ENCODE results near the gene AUNIP.

The AUNIP gene

DNA sequence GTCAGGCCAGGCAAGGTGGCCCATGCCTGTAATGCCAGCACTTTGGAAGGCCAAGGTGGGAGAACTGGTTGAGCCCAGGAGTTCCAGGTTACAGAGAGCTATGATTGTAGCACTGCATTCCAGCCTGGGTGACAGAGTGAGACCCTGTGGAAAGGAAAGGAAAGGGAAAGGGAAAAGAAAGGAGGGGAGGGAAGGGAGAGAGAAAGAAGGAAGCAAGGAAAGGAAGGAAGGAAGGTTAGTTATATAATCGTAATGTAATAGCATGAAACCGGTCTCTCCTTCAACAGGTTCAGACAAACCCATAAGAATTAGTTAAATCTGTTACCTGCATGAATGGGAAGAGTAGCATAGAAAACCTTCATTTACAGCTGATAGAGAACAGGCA lies 17.4 kb upstream of the AUNIP start:
- Histone ChIP-seq H3K4me3 (ENCODE audit: low read depth, low read length) (no peak overlapping the region), H3K9me3 (ENCODE audit: severe bottlenecking) (no peaks in the 10 kb centered on the region), H3K36me3 (no peaks in the 10 kb centered on the region), H3K27ac (no peak overlapping the region), H3K27me3 (ENCODE audit: insufficient read depth, low read depth, severe bottlenecking) (no peaks in the 10 kb centered on the region)
- TF ChIP-seq, protein P1, sequence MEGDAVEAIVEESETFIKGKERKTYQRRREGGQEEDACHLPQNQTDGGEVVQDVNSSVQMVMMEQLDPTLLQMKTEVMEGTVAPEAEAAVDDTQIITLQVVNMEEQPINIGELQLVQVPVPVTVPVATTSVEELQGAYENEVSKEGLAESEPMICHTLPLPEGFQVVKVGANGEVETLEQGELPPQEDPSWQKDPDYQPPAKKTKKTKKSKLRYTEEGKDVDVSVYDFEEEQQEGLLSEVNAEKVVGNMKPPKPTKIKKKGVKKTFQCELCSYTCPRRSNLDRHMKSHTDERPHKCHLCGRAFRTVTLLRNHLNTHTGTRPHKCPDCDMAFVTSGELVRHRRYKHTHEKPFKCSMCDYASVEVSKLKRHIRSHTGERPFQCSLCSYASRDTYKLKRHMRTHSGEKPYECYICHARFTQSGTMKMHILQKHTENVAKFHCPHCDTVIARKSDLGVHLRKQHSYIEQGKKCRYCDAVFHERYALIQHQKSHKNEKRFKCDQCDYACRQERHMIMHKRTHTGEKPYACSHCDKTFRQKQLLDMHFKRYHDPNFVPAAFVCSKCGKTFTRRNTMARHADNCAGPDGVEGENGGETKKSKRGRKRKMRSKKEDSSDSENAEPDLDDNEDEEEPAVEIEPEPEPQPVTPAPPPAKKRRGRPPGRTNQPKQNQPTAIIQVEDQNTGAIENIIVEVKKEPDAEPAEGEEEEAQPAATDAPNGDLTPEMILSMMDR (IDR thresholded peaks at IDR 0.05; ENCODE audit: low read depth, low read length): no peak
- DNase-seq: no peak

GRCh38 chr1:25875856-25876692 lies 16.8 kb upstream of the AUNIP start:
- H3K27ac ChIP-seq: peak overlapping the region; percentile 61
- no peaks in the 10 kb centered on the region for H3K27me3 ChIP-seq (ENCODE audit: insufficient read depth, low read depth, severe bottlenecking)
- TF ChIP-seq, protein P1 (IDR thresholded peaks at IDR 0.05; ENCODE audit: low read depth, low read length): no peak
- no peaks in the 10 kb centered on the region for H3K36me3 ChIP-seq
- H3K4me3 ChIP-seq (ENCODE audit: low read depth, low read length): peak overlapping the region; percentile 56
- DNase-seq: no peak
- no peaks in the 10 kb centered on the region for H3K9me3 ChIP-seq (ENCODE audit: severe bottlenecking)

DNA sequence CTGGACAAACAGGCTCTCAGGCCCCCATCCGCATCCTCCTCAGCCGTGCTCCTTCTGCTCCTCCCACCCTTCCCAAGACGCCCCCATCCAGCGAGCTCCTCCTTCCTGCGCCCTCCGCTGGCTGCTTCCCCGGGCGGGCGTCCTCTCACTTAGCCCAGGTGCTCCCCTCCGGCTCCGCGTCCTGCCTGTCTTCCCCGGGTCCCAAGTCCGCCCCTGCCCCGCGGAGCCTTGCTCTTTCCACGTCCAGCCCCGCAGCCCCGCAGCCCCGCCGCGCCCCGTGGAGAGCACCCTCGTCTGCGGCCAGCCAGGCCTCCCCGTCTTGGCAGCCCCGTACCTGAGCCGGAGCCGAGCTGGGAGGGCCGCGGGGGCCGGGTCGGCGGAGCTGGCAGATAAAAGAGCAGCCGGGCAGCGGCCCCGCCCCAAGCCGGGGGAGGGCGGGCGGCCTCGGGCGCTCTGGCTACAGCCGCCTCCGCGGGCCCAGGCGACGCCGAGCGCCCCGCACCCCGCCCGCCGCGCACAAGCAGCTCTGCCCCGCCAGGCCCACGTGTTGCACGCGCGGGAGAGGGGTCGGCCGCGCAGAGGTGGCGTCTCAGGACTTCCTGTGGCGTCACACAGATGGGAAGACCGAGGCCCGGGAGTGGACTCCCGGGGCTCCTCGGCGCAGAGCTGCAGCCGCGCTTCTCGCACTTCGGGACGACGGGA lies 16.0 kb upstream of the AUNIP start, which contains the start of gene PAQR7:
Gene PAQR7, minus strand, starts transcription at position 555 of the 702 bp plus-strand sequence. CDS start 11,869 bp downstream, outside the sequence.
- H3K4me3 ChIP-seq (ENCODE audit: low read depth, low read length): peak within 1 kb of the TSS; percentile 56
- no peaks in the 10 kb centered on the region for H3K9me3 ChIP-seq (ENCODE audit: severe bottlenecking)
- no peaks in the 10 kb centered on the region for H3K27me3 ChIP-seq (ENCODE audit: insufficient read depth, low read depth, severe bottlenecking)
- TF ChIP-seq, protein P1 (IDR thresholded peaks at IDR 0.05; ENCODE audit: low read depth, low read length): 0 out of 2 replicates have a peak, but pooled peaks have one; percentile 5
- peaks cover 4% of the 10 kb centered on the region; the same call in 1 of the 2 replicates for H3K36me3 ChIP-seq
- peak; percentile 85 for DNase-seq
- peak within 1 kb of the TSS; percentile 61 for H3K27ac ChIP-seq

DNA sequence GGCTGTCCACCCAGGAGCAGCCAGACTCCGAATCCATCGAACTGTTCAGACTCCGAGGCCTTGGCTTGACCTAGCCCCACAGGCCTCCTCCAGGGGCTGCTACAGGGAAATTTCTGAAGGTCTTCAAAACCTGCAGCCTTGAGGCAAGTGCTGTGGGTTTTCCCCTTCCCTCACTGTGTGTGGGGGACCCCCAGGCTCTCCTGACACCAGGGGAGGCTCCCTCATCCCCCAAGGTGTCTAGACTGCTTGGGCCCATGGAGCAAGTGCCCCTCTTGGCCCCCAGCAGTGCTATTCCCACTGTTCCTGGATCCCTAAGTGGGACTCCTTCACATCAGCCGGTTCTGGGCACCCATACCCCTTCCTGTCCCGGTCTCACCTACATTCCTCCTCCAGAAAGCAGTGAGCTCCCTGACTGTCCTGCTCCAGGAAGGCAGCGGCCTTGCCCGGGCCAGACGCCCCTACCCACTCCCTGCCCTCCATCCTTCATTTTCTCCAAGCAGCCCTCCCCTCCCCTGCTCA lies 15.4 kb upstream of the AUNIP start:
- no peaks in the 10 kb centered on the region for H3K27me3 ChIP-seq (ENCODE audit: insufficient read depth, low read depth, severe bottlenecking)
- H3K9me3 ChIP-seq (ENCODE audit: severe bottlenecking): no peaks in the 10 kb centered on the region
- TF ChIP-seq, protein P1 (IDR thresholded peaks at IDR 0.05; ENCODE audit: low read depth, low read length): no peak
- peaks cover 4% of the 10 kb centered on the region; the same call in 1 of the 2 replicates for H3K36me3 ChIP-seq
- H3K4me3 ChIP-seq (ENCODE audit: low read depth, low read length): peak overlapping the region; percentile 56
- peak overlapping the region; percentile 61 for H3K27ac ChIP-seq
- DNase-seq: no peak

- Histone ChIP-seq H3K27me3 (ENCODE audit: insufficient read depth, low read depth, severe bottlenecking) (no peaks in the 10 kb centered on the region), H3K9me3 (ENCODE audit: severe bottlenecking) (no peaks in the 10 kb centered on the region), H3K36me3 (peaks cover 4% of the 10 kb centered on the region; the same call in 1 of the 2 replicates), H3K4me3 (ENCODE audit: low read depth, low read length) (no peak overlapping the region; the same call in 1 of the 2 replicates), H3K27ac (no peak overlapping the region)
- no peak for DNase-seq
- TF ChIP-seq, protein P1 (IDR thresholded peaks at IDR 0.05; ENCODE audit: low read depth, low read length): no peak
Measured at GRCh38 chr1:25874209-25874608, 15.0 kb upstream of the AUNIP start.
